HCT116 (cell line): Measurements from ENCODE around the gene CRYGN. TPM values are rescaled to one million over a fixed set of nuclear protein-coding genes. Genes with fewer than 3 reads are reported as not detected.

Experiments used
- ATAC-seq: fragments of 200-7000 bp; cut with Tn5 transposase; 2 replicates; pipeline ENCODE4 v1.9.1; 2020; ENCODE audit warnings: mild to moderate bottlenecking, moderate library complexity
- BruUV-seq: library from RNA; stranded (reverse); fragments of 400-500 nt; replicated peaks from 2 replicates; lab custom pipeline; 2021; lab: Mats Ljungman, UMichigan
- CTCF ChIA-PET: fragments of 300-600 bp; sonication (Branson Sonifier 250); formaldehyde crosslinking; loops from one replicate; lab custom pipeline; 2021; ENCODE audit warnings: antibody characterized with exemption; lab: Charles Lee
- POLR2A ChIA-PET: fragments of 300-600, 350-600 bp; sonication (Branson Sonifier 250); formaldehyde crosslinking; loops from one replicate; lab custom pipeline; 2021; ENCODE audit warnings: antibody characterized with exemption; lab: Charles Lee
- RAD21 ChIA-PET, 2 experiments: fragments of 300-600 bp; sonication (Branson Sonifier 250); formaldehyde crosslinking; loops; one replicate each; lab custom pipeline; 2023; ENCODE audit warnings: low total read pairs in 2 of 2; ENCODE audit not compliant: uncharacterized antibody in 2 of 2, unreplicated experiment in 2 of 2, low non-redundant PET in 1 of 2; lab: Charles Lee
- DNase-seq: peaks from one replicate; pipeline ENCODE4 v3.0.0-alpha.2; 2010; ENCODE audit warnings: low read depth, low spot score
- H2AFZ ChIP-seq: fragments of 200-600 bp; shearing (Covaris generic), sonication (generic); 2 replicates; pipeline ENCODE4 v1.6.1; 2017; ENCODE audit warnings: low read depth, mixed run types, mixed read lengths, antibody characterized with exemption, low read length; ENCODE audit not compliant: poor library complexity, severe bottlenecking
- H3K27ac ChIP-seq: 2 replicates; pipeline ENCODE4 v1.5.1; 2012; ENCODE audit warnings: low read depth, low read length
- H3K27me3 ChIP-seq: fragments of 200-600 bp; sonication (generic); 2 replicates; pipeline ENCODE4 v1.6.1; 2016; ENCODE audit warnings: mixed run types, low read length, mixed read lengths; ENCODE audit not compliant: insufficient read depth
- H3K36me3 ChIP-seq, 2 experiments: fragments of 200-500 bp in 1 of 2; fragments of 200-600 bp in 1 of 2; sonication (Bioruptor generic) in 1 of 2; sonication (generic) in 1 of 2; 2 replicates each; pipeline versions ENCODE4 v1.5.1 to v1.6.1; 2014 to 2016; ENCODE audit warnings: low read length in 2 of 2, inconsistent platforms in 1 of 2, mixed read lengths in 1 of 2, mixed run types in 1 of 2; ENCODE audit not compliant: insufficient read depth in 2 of 2, control insufficient read depth in 1 of 2
- H3K4me1 ChIP-seq, 2 experiments: fragments of 200-600 bp in 1 of 2; sonication (generic) in 1 of 2; 2 replicates each; pipeline versions ENCODE4 v1.5.1 to v1.6.1; 2012 to 2017; ENCODE audit warnings: low read length in 2 of 2, inconsistent platforms in 1 of 2, mild to moderate bottlenecking in 1 of 2, mixed read lengths in 1 of 2, mixed run types in 1 of 2, moderate library complexity in 1 of 2; ENCODE audit not compliant: insufficient read depth in 2 of 2, control insufficient read depth in 1 of 2
- H3K4me2 ChIP-seq: fragments of 200-600 bp; sonication (generic); 2 replicates; pipeline ENCODE4 v1.6.1; 2017; ENCODE audit warnings: mixed run types, low read length, mixed read lengths
- H3K4me3 ChIP-seq, 2 experiments: fragments of 200-600 bp in 1 of 2; sonication (generic) in 1 of 2; replicated peaks in 1 of 2; 2 replicates each; pipeline ENCODE4 v1.5.1; 2011 to 2016; ENCODE audit warnings: low read length in 2 of 2, control low read depth in 1 of 2, low read depth in 1 of 2, mild to moderate bottlenecking in 1 of 2, mixed read lengths in 1 of 2, mixed run types in 1 of 2
- H3K79me2 ChIP-seq: fragments of 200-600 bp; sonication (generic); 2 replicates; pipeline ENCODE4 v1.6.1; 2017; ENCODE audit warnings: mild to moderate bottlenecking, mixed run types, low read length, moderate library complexity, mixed read lengths; ENCODE audit not compliant: insufficient read depth
- H3K9ac ChIP-seq: fragments of 200-600 bp; sonication (generic); 2 replicates; pipeline ENCODE4 v1.6.1; 2016; ENCODE audit warnings: low read length, mixed read lengths
- H3K9me2 ChIP-seq: fragments of 200-600 bp; sonication (generic), shearing (Covaris generic); 2 replicates; pipeline ENCODE4 v1.6.1; 2017; ENCODE audit warnings: mixed run types, mild to moderate bottlenecking, moderate library complexity; ENCODE audit not compliant: insufficient read depth
- H3K9me3 ChIP-seq, 2 experiments: fragments of 200-500 bp in 1 of 2; fragments of 200-600 bp in 1 of 2; sonication (Bioruptor generic) in 1 of 2; sonication (generic) in 1 of 2; 2 replicates each; pipeline ENCODE4 v1.6.1; 2014 to 2017; ENCODE audit warnings: low read length in 2 of 2, mixed read lengths in 2 of 2, inconsistent platforms in 1 of 2, low read depth in 1 of 2, mild to moderate bottlenecking in 1 of 2, mixed run types in 1 of 2, moderate library complexity in 1 of 2; ENCODE audit not compliant: control insufficient read depth in 1 of 2, insufficient read depth in 1 of 2
- H4K20me1 ChIP-seq: fragments of 200-600 bp; sonication (generic), shearing (Covaris generic); 2 replicates; pipeline ENCODE4 v1.6.1; 2017; ENCODE audit warnings: mixed run types, mild to moderate bottlenecking, moderate library complexity; ENCODE audit not compliant: insufficient read depth
- EZH2 ChIP-seq: fragments of 200-600 bp; sonication (generic); IDR thresholded peaks from 2 replicates; pipeline ENCODE4 v1.6.1; 2017; ENCODE audit warnings: antibody characterized with exemption, mixed run types
- EZH2phosphoT487 ChIP-seq: fragments of 200-600 bp; IDR thresholded peaks from 2 replicates; pipeline ENCODE4 v1.6.1; 2018; ENCODE audit warnings: antibody characterized with exemption, borderline replicate concordance
- MAX ChIP-seq: IDR thresholded peaks from 2 replicates; pipeline ENCODE4 v1.6.1; 2012
- POLR2AphosphoS5 ChIP-seq: IDR thresholded peaks from 2 replicates; pipeline ENCODE4 v1.6.1; 2011; ENCODE audit warnings: mild to moderate bottlenecking, low read depth, low read length, moderate library complexity
- RAD21 ChIP-seq: IDR thresholded peaks from 2 replicates; pipeline ENCODE4 v1.6.1; 2012; ENCODE audit warnings: low read depth, mild to moderate bottlenecking
- SP1 ChIP-seq: IDR thresholded peaks from 2 replicates; pipeline ENCODE4 v1.6.1; 2012; ENCODE audit warnings: low read depth
- ZNF274 ChIP-seq: fragments of 200-500 bp; sonication (Bioruptor generic); IDR thresholded peaks from 2 replicates; pipeline ENCODE4 v1.6.1; 2014; ENCODE audit warnings: mild to moderate bottlenecking, low read depth, low read length, inconsistent platforms
- intact Hi-C: fragments of 100-400 bp; cut with micrococcal nuclease; formaldehyde crosslinking; loops from 2 replicates; pipeline ENCODE4 v1.10.0; 2022
- total RNA-seq: library from RNA; stranded (reverse); gene quantifications from one replicate; pipeline ENCODE4 v1.2.1, GENCODE V29; 2021; ENCODE audit not compliant: unreplicated experiment
- TF ChIP-seq, protein P1 (sequence below), 3 experiments: fragments of 200-600 bp in 1 of 3; sonication (generic) in 1 of 3; IDR thresholded peaks in 2 of 3; conservative IDR thresholded peaks in 1 of 3; 2 replicates each; pipeline ENCODE4 v1.5.1; 2012 to 2017; ENCODE audit warnings: low read depth in 2 of 3, low read length in 2 of 3, antibody characterized with exemption in 1 of 3, borderline replicate concordance in 1 of 3, control low read depth in 1 of 3, mild to moderate bottlenecking in 1 of 3, mixed read lengths in 1 of 3, mixed run types in 1 of 3, moderate library complexity in 1 of 3; ENCODE audit not compliant: insufficient read depth in 1 of 3

The CRYGN gene
- total RNA-seq, 1 experiment from 2014 or later: not detected

DNA sequence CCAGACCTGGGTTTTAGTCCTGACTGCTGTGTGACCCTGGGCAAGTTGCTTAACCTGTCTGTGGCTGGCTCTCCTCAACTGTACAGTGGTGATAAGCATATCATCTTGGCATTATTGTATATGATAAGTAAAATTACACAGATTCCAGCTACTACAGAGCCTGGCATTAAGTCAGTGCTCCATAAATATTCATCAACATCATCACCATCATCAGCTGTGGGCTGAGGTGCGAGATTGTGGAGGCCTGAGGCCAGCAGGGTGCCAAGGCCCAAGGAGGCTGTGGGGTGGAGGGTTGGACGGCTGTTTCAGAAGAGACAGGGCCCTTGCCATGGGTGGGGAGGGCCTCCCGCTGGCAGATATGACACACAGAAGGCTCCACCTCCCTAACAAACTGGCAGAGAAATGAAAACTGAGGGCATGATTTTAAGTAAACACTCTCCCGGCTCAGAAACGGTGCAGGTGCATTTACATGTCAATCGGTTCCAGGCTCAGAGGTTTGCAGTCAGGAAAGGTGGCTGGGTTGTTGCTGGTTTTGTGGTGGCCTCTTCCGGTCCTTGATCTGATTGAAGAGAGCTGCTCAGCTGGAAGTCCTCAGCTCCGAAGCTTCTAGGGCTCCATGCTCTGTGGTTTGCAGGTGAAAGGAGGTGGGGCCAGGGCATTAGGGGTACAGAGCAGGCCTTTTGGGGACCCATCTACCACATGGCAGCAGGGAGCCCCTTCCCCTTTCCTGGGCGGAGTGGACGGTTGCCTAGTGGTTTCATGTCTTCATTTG, 10.2 kb downstream of the CRYGN start:
- no peaks in the 10 kb centered on the region for H3K36me3 ChIP-seq
- intact Hi-C loops: no loop called here
- H3K4me3 ChIP-seq: no peak overlapping the region
- ChIA-PET RAD21 (no interaction called here), CTCF (no interaction called here), POLR2A (no interaction called here)
- no peaks in the 10 kb centered on the region for H3K9me3 ChIP-seq
- H3K9ac ChIP-seq: no peak overlapping the region
- H3K9me2 ChIP-seq: no peaks in the 10 kb centered on the region
- H3K4me2 ChIP-seq: peak overlapping the region; percentile 32
- H4K20me1 ChIP-seq: no peaks in the 10 kb centered on the region
- DNase-seq: no peak
- H3K27me3 ChIP-seq: no peaks in the 10 kb centered on the region
- peaks cover 51 to 63% of the 10 kb centered on the region in 2 experiments for H3K4me1 ChIP-seq
- TF ChIP-seq ZNF274: no peak
- no peak for TF ChIP-seq SP1
- peak; percentile 24; the same call in 1 of the 2 replicates for ATAC-seq
- H3K79me2 ChIP-seq: no peaks in the 10 kb centered on the region
- BruUV-seq: no TSS peak
- H3K27ac ChIP-seq: peak overlapping the region; percentile 87; the same call in 1 of the 2 replicates
- H2AFZ ChIP-seq: no peak overlapping the region

DNA sequence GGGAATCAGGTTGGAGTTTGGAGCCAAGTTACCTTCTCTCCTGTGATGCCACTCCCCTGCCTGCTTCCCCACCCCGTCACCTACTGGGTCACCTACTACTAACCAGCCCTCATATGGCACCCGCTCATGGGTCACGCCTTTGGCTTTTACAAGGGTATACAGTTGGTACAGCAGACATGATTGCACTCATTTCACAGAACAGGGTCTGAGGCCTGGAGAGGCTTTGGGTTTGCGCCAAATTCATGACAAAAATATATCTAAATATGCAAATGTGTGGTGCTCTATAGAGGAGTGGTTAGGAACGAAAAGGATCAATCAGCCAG, 10.7 kb downstream of the CRYGN start:
- POLR2A ChIA-PET: no interaction called here
- ATAC-seq (no peak; the same call in 1 of the 2 replicates), DNase-seq (no peak)
- Histone ChIP-seq H3K4me3 (no peak overlapping the region), H3K4me2 (peak overlapping the region; percentile 32), H3K9me3 (no peaks in the 10 kb centered on the region), H3K79me2 (no peaks in the 10 kb centered on the region), H3K9ac (no peak overlapping the region), H3K36me3 (no peaks in the 10 kb centered on the region), H2AFZ (no peak overlapping the region), H3K27ac (peak overlapping the region; percentile 87; the same call in 1 of the 2 replicates), H4K20me1 (no peaks in the 10 kb centered on the region), H3K27me3 (no peaks in the 10 kb centered on the region), H3K9me2 (no peaks in the 10 kb centered on the region), H3K4me1 (peaks cover 51 to 68% of the 10 kb centered on the region in 2 experiments)
- RAD21 ChIA-PET: no interaction called here
- BruUV-seq: no TSS peak
- CTCF ChIA-PET: no interaction called here
- TF ChIP-seq POLR2AphosphoS5 (no peak), EZH2 (no peak), RAD21 (no peak), ZNF274 (no peak), MAX (no peak), EZH2phosphoT487 (no peak), SP1 (no peak)
- TF ChIP-seq, protein P1, sequence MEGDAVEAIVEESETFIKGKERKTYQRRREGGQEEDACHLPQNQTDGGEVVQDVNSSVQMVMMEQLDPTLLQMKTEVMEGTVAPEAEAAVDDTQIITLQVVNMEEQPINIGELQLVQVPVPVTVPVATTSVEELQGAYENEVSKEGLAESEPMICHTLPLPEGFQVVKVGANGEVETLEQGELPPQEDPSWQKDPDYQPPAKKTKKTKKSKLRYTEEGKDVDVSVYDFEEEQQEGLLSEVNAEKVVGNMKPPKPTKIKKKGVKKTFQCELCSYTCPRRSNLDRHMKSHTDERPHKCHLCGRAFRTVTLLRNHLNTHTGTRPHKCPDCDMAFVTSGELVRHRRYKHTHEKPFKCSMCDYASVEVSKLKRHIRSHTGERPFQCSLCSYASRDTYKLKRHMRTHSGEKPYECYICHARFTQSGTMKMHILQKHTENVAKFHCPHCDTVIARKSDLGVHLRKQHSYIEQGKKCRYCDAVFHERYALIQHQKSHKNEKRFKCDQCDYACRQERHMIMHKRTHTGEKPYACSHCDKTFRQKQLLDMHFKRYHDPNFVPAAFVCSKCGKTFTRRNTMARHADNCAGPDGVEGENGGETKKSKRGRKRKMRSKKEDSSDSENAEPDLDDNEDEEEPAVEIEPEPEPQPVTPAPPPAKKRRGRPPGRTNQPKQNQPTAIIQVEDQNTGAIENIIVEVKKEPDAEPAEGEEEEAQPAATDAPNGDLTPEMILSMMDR (IDR thresholded peaks at IDR 0.05 in 2 of 3, conservative IDR thresholded peaks at IDR 0.05 in 1 of 3; ENCODE audit: borderline replicate concordance in 1 of 3, insufficient read depth in 1 of 3, low read depth in 2 of 3, low read length in 2 of 3): no peak
- intact Hi-C loops: no loop called here
